WERI-Rb-1 (cell line): Measurements from ENCODE around the gene CEMIP.

ENCODE experiments used
- DNase-seq: peaks from one replicate; pipeline ENCODE4 v3.0.0-alpha.2; 2020
- H3K27ac ChIP-seq: fragments of 250-450 bp; sonication (Bioruptor Pico); 2 replicates; pipeline ENCODE4 v1.5.1; 2020; ENCODE audit warnings: mild to moderate bottlenecking, moderate library complexity
- H3K27me3 ChIP-seq: fragments of 250-450 bp; sonication (Bioruptor Pico); 2 replicates; pipeline ENCODE4 v1.5.1; 2021; ENCODE audit warnings: mild to moderate bottlenecking, low read depth, moderate library complexity; ENCODE audit not compliant: insufficient read depth, severe bottlenecking
- H3K36me3 ChIP-seq: fragments of 250-450 bp; sonication (Bioruptor Pico); 2 replicates; pipeline ENCODE4 v1.5.1; 2020; ENCODE audit warnings: mild to moderate bottlenecking, moderate library complexity
- H3K4me3 ChIP-seq: 2 replicates; pipeline ENCODE4 v1.5.1; 2011; ENCODE audit warnings: low read depth, mild to moderate bottlenecking, control low read depth, low read length
- H3K9me3 ChIP-seq: fragments of 250-450 bp; sonication (Bioruptor Pico); 2 replicates; pipeline ENCODE4 v1.5.1; 2021; ENCODE audit warnings: mild to moderate bottlenecking, moderate library complexity; ENCODE audit not compliant: severe bottlenecking
- TF ChIP-seq, protein P1 (sequence below): IDR thresholded peaks from 2 replicates; pipeline ENCODE4 v1.5.1; 2011; ENCODE audit warnings: low read depth, mild to moderate bottlenecking, control low read depth, inconsistent platforms, low read length

Gene CEMIP

DNA sequence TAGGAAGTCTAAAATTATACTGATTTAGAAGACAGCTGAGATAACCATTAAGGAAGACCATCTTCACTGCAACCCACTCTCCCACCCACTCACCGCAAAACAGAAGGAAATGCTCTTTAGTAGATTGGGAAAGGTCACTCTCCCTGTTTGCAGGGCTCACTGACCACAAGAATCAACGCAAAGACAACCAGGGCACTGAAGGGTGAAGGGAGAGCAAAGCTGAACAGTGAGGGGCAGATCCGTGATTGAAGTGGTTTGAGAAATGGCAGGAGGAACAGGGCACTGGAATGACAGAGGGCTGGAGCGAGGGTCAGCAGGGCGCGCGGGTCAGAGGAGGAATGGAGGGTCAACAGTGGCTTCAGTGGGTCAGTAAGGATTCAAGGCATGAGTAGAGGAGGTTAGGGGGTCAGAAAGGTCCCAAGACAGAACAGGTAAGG lies 209.9 kb downstream of the CEMIP start:
- no peak for DNase-seq

DNA sequence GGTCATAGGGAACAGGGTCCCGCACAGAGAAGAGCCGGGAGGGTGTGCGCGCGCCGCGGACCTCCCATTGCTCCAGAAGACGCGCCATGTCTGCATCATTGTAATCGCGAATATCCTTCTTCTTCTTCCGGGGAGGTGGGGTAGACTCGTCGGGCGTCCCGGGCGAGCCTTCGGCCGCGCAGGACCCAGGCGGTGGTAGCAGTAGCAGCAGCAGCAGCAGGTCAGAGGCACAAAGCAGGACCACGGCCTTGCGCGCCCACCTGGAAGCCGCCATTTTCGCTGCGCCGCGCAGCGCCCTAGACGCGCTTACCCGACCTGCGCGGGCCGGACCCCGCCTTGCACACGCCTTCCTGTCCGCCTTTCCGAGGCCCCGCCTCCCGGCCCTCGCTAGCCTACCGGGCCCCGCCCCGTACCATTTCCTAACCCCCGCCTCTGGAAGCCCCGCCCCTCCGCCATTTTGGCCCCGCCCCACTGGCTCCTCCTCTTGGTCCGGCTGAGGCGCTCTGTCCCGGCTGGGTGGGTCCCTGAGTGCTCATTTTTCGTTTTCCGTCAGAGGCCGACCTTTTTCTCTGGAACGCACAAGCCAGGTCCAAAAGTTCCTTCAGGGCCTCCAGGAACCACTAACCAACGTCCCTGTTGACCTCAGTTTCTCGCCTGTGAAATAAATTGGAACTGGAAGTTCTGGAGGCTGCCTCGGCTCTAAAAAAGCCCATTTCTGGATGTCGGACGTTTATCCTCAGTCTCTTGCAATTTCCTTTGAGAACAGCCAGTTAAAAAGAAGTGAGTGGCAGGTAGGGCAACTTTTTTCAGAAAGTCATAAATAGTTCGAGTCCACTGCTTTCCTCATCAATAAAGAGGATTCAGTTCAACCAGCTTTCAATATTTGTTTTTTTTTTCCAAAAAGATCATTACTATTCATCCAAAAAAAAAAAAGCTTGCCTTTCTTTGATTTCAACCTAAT lies 210.6 kb downstream of the CEMIP start, which contains the start of gene MESD:
Gene MESD (minus strand): TSS at position 302 of the 961 bp plus-strand sequence. CDS start 28 bp downstream, at position 274.
- Histone ChIP-seq H3K36me3 (peaks cover 7% of the 10 kb centered on the region), H3K27ac (peak within 1 kb of the TSS; percentile 95), H3K9me3 (no peaks in the 10 kb centered on the region), H3K27me3 (no peaks in the 10 kb centered on the region), H3K4me3 (peak within 1 kb of the TSS; percentile 79)
- DNase-seq = peak; percentile 97
- TF ChIP-seq, protein P1, sequence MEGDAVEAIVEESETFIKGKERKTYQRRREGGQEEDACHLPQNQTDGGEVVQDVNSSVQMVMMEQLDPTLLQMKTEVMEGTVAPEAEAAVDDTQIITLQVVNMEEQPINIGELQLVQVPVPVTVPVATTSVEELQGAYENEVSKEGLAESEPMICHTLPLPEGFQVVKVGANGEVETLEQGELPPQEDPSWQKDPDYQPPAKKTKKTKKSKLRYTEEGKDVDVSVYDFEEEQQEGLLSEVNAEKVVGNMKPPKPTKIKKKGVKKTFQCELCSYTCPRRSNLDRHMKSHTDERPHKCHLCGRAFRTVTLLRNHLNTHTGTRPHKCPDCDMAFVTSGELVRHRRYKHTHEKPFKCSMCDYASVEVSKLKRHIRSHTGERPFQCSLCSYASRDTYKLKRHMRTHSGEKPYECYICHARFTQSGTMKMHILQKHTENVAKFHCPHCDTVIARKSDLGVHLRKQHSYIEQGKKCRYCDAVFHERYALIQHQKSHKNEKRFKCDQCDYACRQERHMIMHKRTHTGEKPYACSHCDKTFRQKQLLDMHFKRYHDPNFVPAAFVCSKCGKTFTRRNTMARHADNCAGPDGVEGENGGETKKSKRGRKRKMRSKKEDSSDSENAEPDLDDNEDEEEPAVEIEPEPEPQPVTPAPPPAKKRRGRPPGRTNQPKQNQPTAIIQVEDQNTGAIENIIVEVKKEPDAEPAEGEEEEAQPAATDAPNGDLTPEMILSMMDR = no peak

More for the DNA sequence above, 209.9 kb downstream of the CEMIP start:
- Histone ChIP-seq H3K27ac (peak overlapping the region; percentile 95), H3K27me3 (no peaks in the 10 kb centered on the region), H3K4me3 (peak overlapping the region; percentile 79), H3K36me3 (peaks cover 12% of the 10 kb centered on the region), H3K9me3 (no peaks in the 10 kb centered on the region)
- TF ChIP-seq, protein P1 = no peak

DNA sequence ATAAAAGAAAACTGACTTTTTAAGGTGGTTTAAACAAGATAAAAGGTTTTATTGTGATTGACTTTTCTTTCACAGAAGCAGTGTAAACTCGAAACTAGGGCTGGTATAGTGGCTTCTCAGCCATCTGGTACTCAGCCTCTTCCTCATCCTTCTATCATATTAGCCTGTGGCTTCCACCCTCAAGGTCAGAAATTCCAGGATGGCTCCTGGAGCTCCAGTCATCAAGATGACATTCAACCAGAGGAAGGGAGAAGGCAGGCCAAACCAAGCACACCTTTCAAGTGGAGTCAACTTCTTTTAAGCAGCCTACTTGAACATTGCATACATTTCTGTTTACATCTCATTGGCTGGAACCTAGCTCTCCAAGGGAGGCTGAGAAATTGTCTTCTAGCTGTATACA lies 211.8 kb downstream of the CEMIP start:
- Histone ChIP-seq H3K36me3 (peaks cover 2% of the 10 kb centered on the region), H3K27me3 (no peaks in the 10 kb centered on the region), H3K4me3 (no peak overlapping the region), H3K9me3 (no peaks in the 10 kb centered on the region), H3K27ac (no peak overlapping the region)
- DNase-seq = no peak
- TF ChIP-seq, protein P1 = no peak

DNA sequence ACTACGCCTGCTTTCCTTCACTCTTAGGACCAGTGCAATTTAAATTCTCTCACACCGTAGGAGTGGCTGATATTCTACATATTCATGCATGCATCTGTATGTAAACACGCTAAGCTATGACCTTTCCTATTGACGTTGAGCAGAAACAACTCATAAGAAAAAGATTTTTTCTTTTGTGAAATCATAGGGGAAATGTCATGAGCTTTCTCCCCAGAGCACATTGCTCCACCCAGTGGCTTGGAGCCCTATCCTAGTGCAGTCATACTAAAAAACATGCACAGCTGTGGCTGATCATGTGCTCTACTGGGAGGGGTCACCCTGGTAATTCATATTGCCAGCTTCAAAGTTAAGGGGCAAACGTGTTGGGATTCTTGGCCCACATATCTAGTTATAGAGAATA lies 212.3 kb downstream of the CEMIP start:
- TF ChIP-seq, protein P1 = no peak
- Histone ChIP-seq H3K9me3 (no peaks in the 10 kb centered on the region), H3K27ac (no peak overlapping the region), H3K27me3 (no peaks in the 10 kb centered on the region), H3K4me3 (no peak overlapping the region), H3K36me3 (peaks cover 2% of the 10 kb centered on the region)
- DNase-seq = no peak

DNA sequence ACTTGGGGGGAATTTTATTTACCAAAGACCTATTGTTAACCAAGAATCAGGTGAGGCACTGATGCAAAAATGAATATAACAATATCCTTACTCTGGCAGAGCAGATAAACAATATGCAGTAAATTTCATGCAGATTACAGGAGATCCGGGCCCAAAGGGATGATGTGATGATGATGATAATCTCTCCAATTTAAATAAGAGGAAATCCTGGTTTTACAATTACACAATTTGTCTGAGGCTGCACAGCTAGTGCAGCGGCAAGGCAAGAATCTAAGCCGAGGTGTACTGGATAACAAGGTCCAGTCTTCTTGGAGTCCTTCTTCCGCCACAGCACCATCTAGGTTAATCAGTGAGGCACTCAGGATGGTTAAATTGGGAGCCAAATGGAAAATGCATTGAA lies 212.8 kb downstream of the CEMIP start:
- Histone ChIP-seq H3K27ac (no peak overlapping the region), H3K4me3 (no peak overlapping the region), H3K27me3 (no peaks in the 10 kb centered on the region), H3K9me3 (no peaks in the 10 kb centered on the region), H3K36me3 (peaks cover 1% of the 10 kb centered on the region)
- TF ChIP-seq, protein P1 = no peak
- no peak for DNase-seq
